ENCODE measurements around the gene GOLGA6A. TPM values are rescaled to one million over a fixed set of nuclear protein-coding genes. Genes with fewer than 3 reads are reported as not detected.
"Not testable (repeated sequence)": the region's sequence is repeated elsewhere in the genome, so short reads cannot be mapped to it uniquely, and the experiment has no call there.

The GOLGA6A gene
- total RNA-seq, 1 donor from 2014 or later, result not detected

DNA sequence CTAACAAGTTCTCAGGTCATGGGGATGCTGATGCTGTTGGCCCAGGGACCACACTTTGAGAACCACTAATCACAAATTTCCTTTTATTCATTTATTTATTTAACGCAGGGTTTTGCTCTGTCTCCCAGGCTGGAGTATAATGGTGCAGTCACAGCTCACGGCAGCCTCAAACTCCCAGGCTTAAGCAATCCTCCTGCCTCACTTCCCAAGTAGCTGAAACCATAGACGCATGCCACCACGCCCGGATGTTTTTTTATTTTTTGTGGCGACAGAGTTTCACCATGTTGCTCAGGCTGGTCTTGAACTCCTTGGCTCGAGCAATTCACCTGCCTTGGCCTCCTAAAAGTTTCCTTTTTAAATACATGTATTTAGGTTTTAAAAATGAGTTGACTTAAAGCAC, 27.4 kb upstream of the GOLGA6A start:
- intact Hi-C loops (cut with DNase I), result no loop called here

DNA sequence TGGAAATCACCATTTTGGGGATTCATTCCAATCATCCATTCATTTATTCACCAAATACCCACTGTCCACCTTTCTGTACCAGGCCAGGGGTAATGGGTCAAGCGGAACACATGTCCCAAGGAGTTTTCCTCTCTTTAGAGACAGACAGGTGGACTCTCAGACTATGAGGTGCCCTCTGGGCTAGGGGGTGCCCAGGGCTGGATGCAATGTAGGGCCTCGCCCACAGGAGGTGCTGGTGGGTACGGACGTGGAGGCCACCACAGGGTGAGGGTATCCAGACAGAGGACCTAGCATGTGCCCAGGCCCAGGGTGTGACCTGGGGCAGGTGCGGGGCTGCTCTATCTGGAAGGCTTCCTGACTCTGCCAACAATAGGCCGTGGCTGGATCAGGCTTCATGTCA, 26.3 kb upstream of the GOLGA6A start:
- intact Hi-C loops (cut with DNase I); DNase-seq: not testable (repeated sequence)

More for the DNA sequence above, 27.4 kb upstream of the GOLGA6A start:
- no peak for DNase-seq
- ATAC-seq (ENCODE audit: poor library complexity), result no peak

GRCh38 chr15:74108111-74108510, 25.8 kb upstream of the GOLGA6A start:
- intact Hi-C loops (cut with DNase I), result no loop called here
- no peak for DNase-seq
- ATAC-seq (ENCODE audit: poor library complexity), result no peak

More for the DNA sequence above, 26.3 kb upstream of the GOLGA6A start:
- not testable (repeated sequence) for ATAC-seq (ENCODE audit: poor library complexity)

DNA sequence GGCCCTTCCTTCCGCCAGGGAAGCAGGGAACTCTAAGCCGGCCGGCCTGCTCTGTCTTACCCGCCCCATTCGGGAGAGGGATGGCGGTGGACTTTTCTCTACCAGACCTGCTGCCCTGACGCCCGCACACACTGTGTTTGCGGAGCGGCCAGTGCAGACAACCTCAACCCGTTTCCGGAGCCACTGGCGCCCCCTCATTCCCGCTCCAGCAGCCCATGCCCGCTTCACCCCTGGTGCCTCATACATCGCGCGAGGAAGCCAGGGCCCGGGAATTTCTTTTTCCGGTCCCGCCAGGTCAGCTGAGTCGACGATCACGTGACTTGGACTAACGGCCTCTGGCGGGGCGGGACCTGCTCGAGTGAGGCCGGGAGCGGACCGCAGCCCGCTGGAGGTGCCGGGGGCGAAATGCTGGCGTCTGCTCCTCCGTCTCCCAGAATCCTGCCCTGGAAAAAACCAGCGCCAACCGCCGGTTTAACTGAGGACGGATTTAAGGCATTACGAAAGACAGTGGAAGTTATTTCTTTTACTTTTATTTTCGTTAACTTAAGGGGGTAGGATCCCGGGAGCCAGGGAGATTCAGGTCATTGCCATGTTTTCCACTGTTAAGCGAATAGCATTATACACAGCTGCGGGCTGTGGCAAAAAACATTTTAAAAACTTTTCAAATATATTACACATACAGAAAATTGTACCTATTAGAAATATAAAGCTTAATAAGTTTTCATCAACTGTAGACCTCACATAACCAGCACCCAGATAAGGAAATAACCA, 17.8 kb upstream of the GOLGA6A start:
- DNase-seq (peak; percentile 95), ATAC-seq (ENCODE audit: poor library complexity) (peak; percentile 99)
- intact Hi-C loops (cut with DNase I), result not testable (repeated sequence)

DNA sequence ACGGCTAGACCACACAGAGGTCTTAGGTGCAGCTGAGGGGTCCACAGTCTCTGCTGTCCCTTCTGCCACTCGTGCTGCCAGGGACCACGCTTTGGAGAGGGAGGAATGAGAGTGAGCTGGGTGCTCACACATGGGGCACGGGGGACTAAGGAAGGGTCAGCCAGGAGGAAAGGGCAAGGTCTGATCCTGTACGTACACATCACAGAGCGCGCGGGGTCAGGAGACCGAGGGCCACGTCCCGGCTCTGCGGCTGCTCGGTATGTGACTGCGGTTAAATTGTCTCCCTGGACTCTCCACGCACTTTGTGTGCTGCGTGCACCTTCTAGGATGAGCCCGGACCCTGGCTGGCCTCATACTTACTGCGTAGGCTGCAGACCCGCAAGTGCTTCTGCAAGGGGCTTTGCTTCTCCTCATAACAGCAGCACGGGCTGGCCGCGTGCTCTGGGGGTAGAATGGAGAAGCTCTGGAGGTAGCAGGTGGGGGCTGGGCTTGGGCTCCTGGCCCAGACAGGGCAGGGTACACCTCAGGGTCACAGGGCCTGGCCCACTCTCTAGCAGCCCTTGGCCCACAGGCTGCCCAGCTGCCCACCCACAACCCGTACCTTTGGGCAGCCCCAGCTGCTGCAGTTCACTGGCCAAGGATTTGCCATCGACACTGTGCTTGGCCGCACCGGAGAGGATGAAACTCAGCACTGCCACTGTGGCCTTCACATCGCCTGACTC, 14.6 kb upstream of the GOLGA6A start:
- intact Hi-C loops (cut with DNase I); DNase-seq; ATAC-seq (ENCODE audit: poor library complexity): not testable (repeated sequence)

- DNase-seq; intact Hi-C loops (cut with DNase I); ATAC-seq (ENCODE audit: poor library complexity): not testable (repeated sequence)
These were observed 13.3 kb upstream of the GOLGA6A start for GRCh38 chr15:74095610-74096009.

- ATAC-seq (ENCODE audit: poor library complexity); DNase-seq; intact Hi-C loops (cut with DNase I): not testable (repeated sequence)
These were observed 12.2 kb upstream of the GOLGA6A start for GRCh38 chr15:74094567-74094966.

DNA sequence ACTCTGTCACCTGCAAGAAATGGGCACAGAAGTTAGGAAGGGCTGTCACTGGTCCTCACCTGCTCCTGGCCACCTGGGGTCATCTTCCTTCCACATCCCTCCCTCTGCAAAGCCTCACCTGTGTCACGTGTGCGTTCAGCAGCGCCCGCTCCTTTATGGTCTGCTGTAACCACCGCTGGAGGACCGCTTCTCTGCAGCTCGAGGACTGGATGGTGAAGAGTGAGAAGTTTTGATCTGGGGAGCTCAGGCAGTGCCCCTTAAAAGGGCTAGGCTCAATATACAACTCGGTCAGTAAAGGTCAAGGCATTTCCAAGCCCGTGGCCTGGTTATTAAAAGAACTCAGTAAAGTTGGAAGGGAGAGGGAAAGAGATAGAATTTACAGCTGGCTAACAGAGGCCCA, 6.6 kb downstream of the GOLGA6A start:
- intact Hi-C loops (cut with DNase I); ATAC-seq (ENCODE audit: poor library complexity): not testable (repeated sequence)
- DNase-seq, result peak; percentile 34

DNA sequence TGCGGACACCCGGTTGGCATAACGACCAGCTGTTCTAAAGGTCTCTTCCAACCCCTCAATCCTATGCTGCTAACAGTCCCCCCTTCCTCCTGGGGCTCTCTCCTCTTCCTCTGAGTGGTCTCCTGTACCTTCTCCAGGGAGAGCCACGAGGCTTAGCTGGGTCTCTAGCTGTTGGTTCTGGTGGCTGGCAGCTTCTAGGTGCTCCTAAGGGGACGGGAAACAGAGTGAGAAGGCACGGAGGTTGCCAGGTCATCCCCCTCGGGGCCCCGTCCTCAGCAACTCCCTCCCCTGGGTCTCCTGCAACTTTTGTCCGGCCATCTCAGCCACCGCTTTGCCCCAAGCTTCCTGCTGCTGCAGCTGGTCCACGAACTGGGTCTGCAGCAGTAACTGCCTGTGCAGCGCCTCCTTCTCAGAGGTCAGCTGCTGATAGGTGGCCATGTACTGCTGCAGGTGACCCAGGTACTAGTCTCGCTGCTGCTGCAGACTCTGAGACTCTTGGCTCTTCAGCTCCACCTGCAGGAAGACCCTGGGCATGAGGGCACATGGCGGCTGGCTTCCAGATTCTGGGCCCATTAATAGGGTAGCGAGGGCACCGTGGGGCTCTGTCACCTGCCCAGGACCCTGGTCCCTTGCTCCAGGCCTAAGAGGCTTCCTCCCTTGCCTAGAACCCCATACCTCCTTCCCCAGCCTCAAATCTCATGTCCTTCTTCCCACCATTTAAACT, 9.6 kb downstream of the GOLGA6A start:
- intact Hi-C loops (cut with DNase I); ATAC-seq (ENCODE audit: poor library complexity): not testable (repeated sequence)
- DNase-seq, result peak; percentile 59

GRCh38 chr15:74072132-74072531, 10.2 kb downstream of the GOLGA6A start:
- intact Hi-C loops (cut with DNase I); DNase-seq; ATAC-seq (ENCODE audit: poor library complexity): not testable (repeated sequence)

DNA sequence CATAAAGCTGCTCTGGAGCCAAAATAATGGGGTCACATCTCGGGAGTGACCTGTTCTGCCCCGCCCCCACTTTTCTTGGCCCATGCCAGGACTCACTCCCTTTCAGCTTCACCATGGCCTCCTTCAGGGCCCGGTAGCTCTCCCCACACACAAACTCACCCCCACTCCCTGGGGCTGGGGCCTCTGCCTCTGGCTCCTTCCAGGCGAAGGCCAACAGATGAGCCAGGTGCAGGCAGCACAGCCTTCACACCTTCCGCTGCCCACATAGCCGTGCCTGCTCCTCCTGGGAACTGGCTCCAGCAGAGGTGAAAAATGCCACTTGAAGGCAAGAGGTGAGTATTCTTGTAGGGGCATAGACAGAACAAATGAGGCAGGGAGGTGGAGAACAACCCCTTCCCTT, 10.7 kb downstream of the GOLGA6A start:
- ATAC-seq (ENCODE audit: poor library complexity); DNase-seq; intact Hi-C loops (cut with DNase I): not testable (repeated sequence)

- DNase-seq (peak; percentile 68), ATAC-seq (ENCODE audit: poor library complexity) (peak; percentile 87)
- intact Hi-C loops (cut with DNase I), result not testable (repeated sequence)
These were observed 16.5 kb downstream of the GOLGA6A start for GRCh38 chr15:74065684-74066411.

GRCh38 chr15:74064822-74065221, 17.5 kb downstream of the GOLGA6A start:
- DNase-seq; intact Hi-C loops (cut with DNase I); ATAC-seq (ENCODE audit: poor library complexity): not testable (repeated sequence)

DNA sequence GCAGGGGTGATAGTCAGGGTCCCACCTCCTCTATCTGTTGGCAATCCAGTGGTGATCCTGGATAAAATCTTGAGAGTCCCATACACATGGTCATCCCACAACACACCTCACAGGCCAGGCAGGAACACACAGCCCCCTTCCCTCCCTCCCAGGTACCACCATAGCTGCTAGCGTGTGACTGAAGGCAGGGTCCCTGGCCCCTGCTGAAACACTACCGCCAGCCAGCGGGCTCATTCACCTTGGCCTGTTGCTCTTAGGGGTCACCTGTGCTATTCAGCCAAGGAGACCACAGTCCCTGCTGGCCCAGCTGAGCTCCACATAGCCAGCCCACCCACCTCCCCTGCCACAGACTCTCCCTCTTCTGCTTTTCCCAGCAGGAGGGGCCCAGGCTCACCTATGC, 18.2 kb downstream of the GOLGA6A start:
- DNase-seq; intact Hi-C loops (cut with DNase I); ATAC-seq (ENCODE audit: poor library complexity): not testable (repeated sequence)

DNA sequence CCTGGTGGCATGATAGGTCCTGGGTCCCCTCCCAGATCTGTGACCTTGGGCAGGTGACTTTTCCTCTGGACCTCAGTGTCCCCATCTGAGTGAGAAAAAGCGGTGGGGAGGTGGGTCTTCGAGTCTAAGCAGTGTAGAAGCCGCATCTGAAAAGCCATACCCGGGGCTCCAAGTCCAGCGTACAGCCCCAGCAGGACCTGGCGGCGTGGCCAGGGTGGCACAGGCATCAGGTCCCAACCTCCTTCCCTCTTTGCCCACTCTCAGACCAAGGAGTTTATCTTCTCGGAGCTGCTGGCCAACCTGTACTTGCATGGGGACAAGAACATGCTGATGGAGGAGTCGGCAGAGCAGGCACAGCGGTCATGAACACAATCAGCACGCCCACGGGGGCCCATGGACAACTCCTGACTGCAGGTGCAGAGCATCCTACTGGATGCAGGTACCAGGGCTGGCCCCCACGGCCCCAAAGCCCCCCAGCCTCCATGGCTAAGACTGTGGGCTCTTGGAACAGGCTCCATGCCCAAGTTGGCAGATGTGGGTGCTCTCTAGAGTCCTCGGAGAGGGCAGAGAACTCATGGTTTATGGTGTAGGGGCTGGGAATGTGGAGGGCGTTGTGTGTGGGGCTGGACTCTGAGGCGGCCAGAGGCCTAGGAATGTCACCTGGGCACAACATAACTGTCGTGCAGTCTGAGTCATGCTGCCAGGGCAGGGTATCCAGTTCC, 18.8 kb downstream of the GOLGA6A start:
- intact Hi-C loops (cut with DNase I); DNase-seq; ATAC-seq (ENCODE audit: poor library complexity): not testable (repeated sequence)

DNA sequence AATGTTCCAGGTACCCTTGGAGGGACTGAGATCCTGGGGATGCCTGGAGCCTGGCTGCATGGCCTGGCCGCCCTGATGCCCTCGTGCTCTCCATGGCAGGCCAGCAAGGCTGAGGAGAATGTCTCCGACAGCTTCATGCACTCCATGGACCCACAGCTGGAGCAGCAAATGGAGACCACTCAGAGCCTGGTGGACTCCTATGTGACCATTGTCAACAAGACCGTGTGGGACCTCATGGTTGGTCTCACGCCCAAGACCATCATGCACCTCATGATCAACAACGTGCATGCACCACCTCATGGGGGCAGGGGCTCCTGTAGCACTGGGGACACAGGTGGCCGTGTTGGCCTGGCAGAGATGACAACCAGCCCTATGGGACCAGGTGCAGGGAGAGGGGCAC, 19.7 kb downstream of the GOLGA6A start:
- DNase-seq (no peak), ATAC-seq (ENCODE audit: poor library complexity) (no peak)
- intact Hi-C loops (cut with DNase I), result no loop called here

- no peak for ATAC-seq (ENCODE audit: poor library complexity)
- DNase-seq, result no peak
- intact Hi-C loops (cut with DNase I), result no loop called here
These were observed 20.1 kb downstream of the GOLGA6A start for GRCh38 chr15:74062236-74062635.

GRCh38 chr15:74060251-74060650, 22.1 kb downstream of the GOLGA6A start:
- intact Hi-C loops (cut with DNase I), result no loop called here
- no peak for ATAC-seq (ENCODE audit: poor library complexity)
- DNase-seq, result no peak

Data from Right ventricle myocardium superior (tissue), 1 donor.